Fibroblast of skin of scalp (primary cell): ENCODE results near the gene CDK5R1.

ENCODE experiments used
- DNase-seq: peaks from one replicate; pipeline ENCODE4 v3.0.0-alpha.2; 2013

Gene CDK5R1

DNA sequence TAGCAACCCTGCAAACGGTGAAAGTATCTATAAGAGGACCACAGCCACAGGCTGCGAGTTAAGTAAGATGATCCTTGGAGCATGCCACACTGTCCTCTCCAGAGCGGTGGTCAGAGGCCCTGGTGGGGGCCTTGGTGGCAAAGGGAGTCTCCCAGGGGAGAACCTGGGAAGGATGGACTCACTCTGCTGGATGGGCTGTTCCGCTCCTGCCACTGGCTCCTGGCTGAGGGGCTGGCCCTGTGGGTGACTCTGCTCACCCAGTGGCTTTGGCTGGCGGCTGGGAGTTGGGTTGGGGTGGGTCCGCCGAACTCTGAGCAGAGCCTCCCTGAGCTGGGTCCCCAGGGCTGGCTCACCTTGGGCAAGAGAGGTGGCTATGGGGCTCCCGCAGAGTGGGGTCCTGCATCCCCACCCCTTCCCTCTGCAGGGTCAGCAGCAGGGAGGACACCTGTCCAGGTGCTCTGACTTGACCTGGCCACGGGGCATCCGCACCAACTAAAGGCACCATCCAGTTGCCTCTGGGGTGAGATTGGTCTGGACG lies 7.3 kb downstream of the CDK5R1 start:
- no peak for DNase-seq

GRCh38 chr17:32494621-32495358 lies 8.0 kb downstream of the CDK5R1 start:
- DNase-seq: no peak

DNA sequence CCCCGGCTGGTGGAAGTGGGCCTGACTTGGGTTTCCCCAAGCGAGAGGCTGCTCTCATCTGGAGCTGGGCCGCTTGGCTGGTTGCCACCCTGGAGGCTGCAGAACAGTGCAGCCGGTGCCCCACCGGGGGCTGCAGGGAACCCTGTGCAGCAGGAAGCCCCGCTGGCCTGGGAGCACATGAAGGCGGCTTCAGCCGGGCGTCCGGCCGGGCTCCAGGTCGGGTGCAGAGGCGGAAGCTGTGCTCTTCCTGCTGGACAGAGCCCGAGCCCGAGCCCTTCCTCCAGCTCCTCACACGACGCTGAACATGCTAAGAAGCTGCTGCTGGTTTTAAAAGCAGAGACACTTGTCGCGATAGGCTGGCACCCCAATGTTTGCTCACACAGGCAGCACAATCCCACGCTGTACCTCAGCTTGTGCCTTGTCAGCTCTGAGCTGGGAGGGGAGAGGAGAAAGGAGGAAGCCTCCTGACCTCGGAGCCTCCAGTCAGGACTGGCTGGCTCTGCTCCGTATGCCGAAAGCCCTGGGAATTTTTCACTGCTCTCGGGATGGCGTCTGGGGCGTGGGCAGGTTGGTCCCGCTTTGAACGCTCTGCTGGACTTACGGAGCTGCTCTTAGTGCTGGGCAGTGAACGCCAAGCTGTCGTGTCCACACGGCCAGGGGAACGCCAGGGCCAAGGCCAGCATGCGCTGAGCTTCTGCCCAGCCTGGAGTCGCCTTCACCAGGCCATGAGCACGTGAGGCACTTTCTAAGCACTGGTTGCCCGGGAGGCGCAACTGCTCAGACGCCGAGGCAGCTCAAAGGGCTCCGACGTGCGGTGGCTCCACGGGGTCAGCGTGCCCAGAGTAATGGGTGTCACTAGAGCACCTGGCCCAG lies 8.8 kb downstream of the CDK5R1 start:
- peak; percentile 29 for DNase-seq

DNA sequence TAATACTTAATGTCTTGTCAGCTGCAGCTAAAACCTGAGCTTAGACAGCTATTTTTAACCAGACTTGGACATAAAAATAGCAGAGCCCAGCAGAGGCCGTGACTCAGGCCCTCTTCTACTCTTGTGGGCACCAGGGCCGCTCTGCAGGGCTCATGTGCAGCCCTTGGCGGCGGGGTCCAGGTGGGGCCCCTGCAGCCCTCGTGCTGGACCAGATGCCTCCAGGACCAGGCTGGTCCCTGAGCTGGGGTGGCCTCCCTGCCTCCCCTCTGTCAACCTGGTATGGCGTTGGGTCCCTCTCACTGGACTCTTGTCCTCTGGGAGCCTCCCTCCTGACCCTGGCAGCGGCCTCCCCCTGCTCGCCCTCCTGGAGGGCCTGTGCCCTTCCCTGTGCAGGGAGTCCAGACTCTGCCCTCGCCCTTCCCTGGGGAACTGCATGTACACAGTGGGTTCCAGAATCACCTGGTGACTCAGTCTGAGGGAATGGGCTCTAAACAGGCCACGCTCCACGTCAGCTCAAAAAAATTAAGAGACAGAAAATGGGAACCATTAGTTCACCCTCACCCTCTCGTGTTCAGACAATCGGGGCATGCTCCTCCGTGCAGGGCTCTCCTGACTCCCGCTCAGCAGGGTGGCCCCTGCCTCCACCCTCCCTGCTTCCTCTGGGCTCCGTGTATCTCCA lies 9.7 kb downstream of the CDK5R1 start:
- peak; percentile 94 for DNase-seq

- peak; percentile 56 for DNase-seq
Measured at GRCh38 chr17:32497431-32498205, 10.8 kb downstream of the CDK5R1 start.

- no peak for DNase-seq
Measured at GRCh38 chr17:32498391-32498790, 11.6 kb downstream of the CDK5R1 start.

GRCh38 chr17:32502013-32502412 lies 15.2 kb downstream of the CDK5R1 start:
- DNase-seq: no peak

GRCh38 chr17:32502710-32503109 lies 15.9 kb downstream of the CDK5R1 start:
- DNase-seq: no peak

DNA sequence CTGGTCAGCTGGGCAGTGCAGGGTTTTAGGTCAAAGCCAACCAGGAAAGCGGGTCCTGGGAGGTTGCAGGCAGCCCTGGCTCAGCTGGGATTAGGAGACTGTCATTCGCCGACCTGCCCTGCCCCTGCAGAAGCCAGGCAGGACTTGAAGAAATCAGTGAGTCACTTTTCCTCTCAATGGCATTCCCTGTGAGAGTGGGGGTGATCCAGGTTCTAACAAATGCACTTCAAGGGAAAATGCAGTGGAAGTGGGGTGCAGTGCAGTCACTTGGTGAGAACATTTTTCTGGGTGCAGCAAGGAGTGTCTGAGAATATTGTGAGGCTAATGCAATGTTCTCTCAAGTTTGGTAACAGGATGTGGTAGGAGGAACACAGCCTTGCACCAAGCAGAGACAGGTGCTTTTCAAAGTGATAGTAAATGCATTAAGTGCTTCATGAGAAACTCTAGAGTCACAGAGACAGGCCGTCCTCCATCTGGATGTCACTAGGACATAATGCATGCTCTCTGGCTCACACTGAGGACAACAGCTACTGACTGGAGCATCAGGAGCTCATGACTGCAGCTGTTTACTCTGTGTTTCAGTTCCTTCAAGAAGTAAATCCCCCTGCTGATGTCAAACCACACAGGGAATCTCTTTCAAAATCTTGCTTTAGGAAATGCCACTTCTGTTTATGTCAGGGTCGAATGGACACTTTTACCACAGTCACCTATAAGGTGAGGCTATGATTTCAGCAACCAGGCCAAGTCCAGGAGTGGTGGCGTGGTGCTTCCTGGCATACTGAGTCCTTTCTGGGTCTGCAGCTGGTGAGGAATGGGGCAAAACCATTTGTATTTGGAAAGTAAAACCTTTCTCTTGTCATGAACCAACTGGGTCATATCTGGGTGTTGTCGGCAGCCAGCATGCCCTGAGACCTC lies 16.7 kb downstream of the CDK5R1 start:
- DNase-seq: no peak

- DNase-seq: peak; percentile 97
Measured at GRCh38 chr17:32504166-32504990, 17.6 kb downstream of the CDK5R1 start.

DNA sequence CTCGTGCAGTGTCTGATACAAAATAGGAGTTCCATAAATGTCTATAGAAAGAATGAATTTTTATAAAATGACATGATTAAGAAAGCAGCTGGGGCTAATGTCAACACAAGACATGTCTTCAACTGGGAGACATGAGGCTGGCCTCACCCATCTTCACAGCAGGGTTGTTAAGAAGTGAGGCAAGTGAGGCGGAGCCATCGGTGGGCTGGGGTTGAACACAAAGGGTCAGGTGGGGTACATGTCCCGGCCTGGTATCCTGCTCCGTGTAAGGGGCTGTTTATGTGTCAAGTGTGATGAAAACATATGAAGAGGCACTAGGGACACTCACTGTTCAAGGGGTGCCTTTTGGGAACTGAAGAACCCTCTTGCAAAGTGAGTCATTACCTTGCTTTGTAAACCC lies 22.1 kb downstream of the CDK5R1 start:
- DNase-seq: no peak

DNA sequence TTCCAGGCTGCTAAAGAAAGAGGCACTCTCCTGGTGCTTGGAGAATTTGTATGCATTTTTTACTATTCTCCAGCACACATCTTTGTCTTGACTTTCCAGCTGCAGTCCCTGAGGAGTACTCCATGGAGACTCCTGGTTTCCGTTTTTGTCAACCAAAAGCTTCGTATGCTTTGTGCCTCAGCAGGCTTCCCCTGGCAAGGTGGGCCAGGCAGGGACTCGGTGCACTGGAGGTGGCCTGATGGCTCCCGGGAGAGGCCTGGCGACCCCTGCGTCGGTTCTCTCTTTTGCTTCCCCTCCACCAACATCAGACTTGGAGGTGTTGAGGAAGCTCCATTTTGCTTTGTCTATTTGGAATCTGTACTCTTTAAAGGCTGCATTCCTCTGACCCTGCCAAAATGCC lies 23.7 kb downstream of the CDK5R1 start:
- DNase-seq: no peak

GRCh38 chr17:32512328-32512727 lies 25.5 kb downstream of the CDK5R1 start:
- DNase-seq: no peak

DNA sequence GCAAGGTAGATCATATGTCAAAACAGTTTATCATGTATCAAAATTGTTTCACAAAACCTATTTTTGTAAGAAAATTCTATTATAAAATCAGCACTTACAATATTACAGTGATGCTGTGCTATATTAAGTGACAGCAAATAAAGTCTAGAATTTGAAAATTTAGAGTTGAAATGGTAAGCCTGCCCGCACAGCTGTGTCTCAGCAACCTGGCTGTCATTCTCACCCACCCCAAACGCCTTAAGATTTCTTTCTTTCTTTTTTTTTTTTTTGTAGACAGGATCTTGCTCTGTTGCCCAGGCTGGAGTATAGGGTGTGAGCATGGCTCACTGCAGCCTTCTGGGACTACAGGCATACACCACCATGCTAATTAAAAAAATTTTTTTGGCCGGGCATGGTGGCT lies 26.8 kb downstream of the CDK5R1 start:
- DNase-seq: no peak

- DNase-seq: no peak
Measured at GRCh38 chr17:32514606-32515005, 27.8 kb downstream of the CDK5R1 start.

DNA sequence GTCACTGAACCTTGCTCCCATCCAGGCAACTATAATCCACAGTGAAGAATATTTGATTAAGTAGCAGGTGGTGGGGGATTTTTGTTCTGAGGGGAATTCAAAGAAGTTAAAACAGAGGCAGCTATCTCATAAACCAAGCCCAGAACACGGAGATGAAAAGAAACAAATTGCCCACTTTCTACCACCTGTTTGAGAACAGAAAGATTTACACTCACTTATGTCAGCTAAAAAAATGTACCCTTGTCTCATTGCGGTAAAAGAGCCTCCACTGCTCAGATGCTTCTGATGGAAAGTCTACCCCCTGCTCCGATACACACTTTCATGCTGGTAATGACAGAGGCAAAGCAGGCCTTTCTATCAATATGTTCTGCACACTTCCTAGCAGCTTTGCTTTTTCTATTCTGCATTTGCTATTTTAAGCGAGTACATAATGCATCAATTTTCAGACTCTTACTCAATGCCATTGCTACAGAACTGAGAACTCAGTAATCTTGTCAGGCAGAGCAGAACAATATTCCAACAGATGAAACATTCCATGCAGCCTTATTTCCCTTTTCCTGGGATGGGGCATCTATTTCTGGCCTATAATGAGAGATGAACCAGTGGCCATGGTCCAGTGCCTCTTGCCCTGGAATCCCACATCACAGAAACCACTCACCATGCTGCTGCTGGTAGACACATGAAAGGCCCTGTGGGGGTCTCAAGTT lies 29.0 kb downstream of the CDK5R1 start:
- no peak for DNase-seq

DNA sequence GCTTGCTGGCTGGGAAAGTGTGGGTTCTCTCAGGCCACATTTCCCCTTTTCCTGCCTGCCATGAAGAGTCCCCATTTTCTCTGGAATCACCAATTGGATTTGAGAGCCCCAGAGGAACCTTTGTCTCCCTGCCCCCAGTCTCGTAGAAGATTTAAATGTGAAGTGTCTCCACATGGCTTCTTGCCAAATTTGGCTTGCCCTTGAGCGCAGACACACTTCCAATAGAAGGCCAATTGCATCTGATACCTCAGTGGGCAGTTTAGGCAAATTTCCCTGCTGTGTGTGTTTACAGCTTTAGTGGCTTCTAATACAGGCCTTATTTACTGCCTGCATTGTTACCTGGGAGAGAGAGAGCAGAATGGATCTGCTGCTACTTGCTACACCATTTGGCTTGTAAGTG lies 29.7 kb downstream of the CDK5R1 start:
- DNase-seq: no peak

GRCh38 chr17:32516940-32517701 lies 30.3 kb downstream of the CDK5R1 start:
- DNase-seq: no peak

- no peak for DNase-seq
Measured at GRCh38 chr17:32517982-32518381, 31.2 kb downstream of the CDK5R1 start.
